RCC 7860 (cell line): Measurements from ENCODE around the gene TMEM232.

ENCODE experiments used
- DNase-seq: peaks from one replicate; pipeline ENCODE4 v3.0.0-alpha.2; 2015; ENCODE audit warnings: low spot score
- FAIRE-seq: peaks from 2 replicates; lab custom pipeline; 2012; peaks lifted over from hg19 to GRCh38; lab: Jason Lieb, UNC

TMEM232 gene

GRCh38 chr5:110439296-110439695 lies 287.2 kb downstream of the TMEM232 start:
- DNase-seq: no peak
- FAIRE-seq: no peak

GRCh38 chr5:110435207-110435606 lies 291.3 kb downstream of the TMEM232 start:
- FAIRE-seq (peak; percentile 11), DNase-seq (no peak)

DNA sequence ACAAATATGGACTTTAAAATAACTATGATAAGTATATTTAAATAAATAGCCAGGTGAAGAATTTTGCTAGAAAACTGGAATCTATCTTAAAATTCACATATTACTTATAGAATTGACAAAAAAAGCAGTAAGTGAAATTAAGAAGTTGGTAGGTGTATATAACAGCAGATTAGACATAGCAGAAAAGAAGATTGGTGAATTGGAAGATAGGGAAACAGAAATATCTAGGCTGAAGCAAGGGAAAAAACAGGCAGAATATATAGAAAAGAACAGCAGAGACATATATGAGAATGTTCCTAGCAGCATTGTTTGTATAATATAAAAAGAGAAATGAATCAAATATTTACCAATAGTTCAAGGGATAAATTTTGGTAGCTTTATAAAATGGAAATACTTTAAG lies 294.9 kb downstream of the TMEM232 start:
- FAIRE-seq (no peak), DNase-seq (no peak)

GRCh38 chr5:110414360-110414759 lies 312.1 kb downstream of the TMEM232 start:
- DNase-seq: no peak
- FAIRE-seq: no peak

DNA sequence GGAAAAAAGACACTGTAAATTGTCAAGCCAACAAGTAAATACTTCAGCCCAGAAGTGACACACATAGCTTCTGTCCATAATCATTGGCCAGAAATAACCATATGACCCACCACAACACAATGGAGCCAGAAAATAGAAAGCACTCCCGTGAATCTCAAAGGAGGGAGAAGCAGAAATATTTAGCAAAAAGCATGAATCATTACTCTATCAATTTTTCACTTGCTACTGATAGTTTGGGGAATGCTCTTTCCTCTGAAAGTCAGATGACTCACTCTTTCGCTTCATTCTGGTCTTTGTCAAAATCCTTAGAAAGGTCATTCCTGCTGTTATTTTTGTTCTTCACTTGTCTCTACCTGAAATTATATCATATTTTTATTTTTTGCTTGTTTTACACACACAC lies 312.6 kb downstream of the TMEM232 start:
- no peak for DNase-seq
- FAIRE-seq: no peak

DNA sequence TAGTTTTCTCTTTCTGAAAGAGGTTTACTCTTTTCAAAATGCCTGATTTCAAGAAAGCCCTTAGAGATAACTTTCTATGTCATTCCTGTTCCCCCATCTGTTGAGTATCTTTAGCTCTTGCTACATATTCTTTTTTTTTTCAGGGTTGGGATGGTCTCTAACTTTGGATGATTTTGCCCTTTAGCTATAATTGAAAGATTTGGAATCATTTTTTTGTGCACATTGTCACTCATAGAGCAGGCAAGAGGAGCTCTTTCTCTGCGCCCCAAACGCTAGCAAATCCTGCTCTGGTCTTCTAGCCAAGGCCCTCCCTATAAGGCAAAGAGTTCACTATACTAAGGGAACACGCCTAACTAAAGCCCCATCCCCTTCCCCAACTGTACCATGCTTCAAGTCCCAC lies 316.9 kb downstream of the TMEM232 start:
- no peak for FAIRE-seq
- DNase-seq: no peak

- FAIRE-seq (no peak), DNase-seq (no peak)
Observed at GRCh38 chr5:110402562-110402961, 323.9 kb downstream of the TMEM232 start.

DNA sequence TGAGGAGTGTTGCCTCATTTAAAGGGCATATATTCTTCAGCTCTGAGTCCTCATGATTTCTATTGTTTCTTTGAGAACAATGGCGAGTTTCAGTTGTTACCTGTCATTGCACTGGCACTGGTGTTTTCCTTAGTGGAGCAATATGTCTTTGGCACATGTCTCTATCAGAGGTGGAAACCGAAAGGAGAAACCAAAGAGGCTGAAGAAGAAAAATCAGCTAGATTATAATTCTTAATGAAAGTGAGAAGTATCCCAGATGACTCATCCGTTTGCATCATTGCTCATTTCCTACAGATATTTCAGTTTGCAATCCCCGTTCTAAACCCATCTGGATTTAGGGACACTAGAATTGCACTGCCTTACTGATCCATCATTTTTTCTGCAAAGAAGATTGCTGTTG lies 324.6 kb downstream of the TMEM232 start:
- FAIRE-seq (no peak), DNase-seq (no peak)

GRCh38 chr5:110398951-110399350 lies 327.5 kb downstream of the TMEM232 start:
- FAIRE-seq: no peak

GRCh38 chr5:110397281-110397680 lies 329.2 kb downstream of the TMEM232 start:
- DNase-seq (no peak), FAIRE-seq (no peak)

More at GRCh38 chr5:110398951-110399350, 327.5 kb downstream of the TMEM232 start:
- DNase-seq: no peak

DNA sequence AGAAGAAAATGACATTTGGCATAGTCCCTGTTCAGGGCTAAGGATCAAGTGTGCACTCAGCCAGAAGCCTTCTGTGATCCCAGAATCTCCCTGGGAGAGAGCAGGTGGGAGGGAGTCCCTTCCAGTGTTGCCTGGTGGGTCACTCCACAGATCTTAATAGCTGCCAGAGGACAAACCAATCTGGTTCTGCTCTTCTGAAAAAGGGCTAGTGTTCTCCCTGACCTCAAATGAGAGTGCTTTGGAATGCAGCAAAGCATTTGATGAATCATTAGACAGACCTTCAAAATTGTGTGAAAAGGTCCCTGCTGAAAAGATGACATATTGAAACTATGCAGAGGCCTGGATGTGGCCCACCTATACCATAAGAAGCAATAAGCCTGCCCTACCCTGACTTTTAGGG lies 339.7 kb downstream of the TMEM232 start:
- FAIRE-seq (peak; percentile 56), DNase-seq (peak; percentile 71)

DNA sequence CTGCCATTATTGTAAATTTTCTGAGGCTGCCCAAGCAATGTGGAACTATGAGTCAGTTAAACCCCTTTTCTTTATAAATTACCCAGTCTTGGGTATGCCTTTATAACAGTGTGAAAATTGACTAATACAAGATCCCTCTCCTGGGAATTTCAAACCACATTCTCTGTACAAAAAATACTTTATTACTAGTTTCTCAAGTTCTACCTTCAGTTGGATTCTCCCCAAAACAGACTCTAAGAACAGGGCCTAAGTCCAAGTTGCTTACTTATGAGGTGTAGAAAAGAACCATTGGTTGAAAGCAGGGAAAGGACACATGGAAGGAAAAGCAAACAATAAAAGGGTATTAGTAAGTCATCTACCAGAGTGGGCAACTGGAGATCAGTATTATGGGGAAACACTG lies 343.2 kb downstream of the TMEM232 start:
- DNase-seq (no peak), FAIRE-seq (no peak)

GRCh38 chr5:110377943-110378342 lies 348.5 kb downstream of the TMEM232 start:
- peak; percentile 79 for DNase-seq
- FAIRE-seq: no peak

- FAIRE-seq (no peak), DNase-seq (peak; percentile 20)
Observed at GRCh38 chr5:110377361-110377760, 349.1 kb downstream of the TMEM232 start.

- no peak for FAIRE-seq
- no peak for DNase-seq
Observed at GRCh38 chr5:110376281-110376951, 350.1 kb downstream of the TMEM232 start.

GRCh38 chr5:110371725-110372041 lies 354.8 kb downstream of the TMEM232 start:
- peak; percentile 52 for DNase-seq
- peak; percentile 76 for FAIRE-seq

- peak; percentile 80 for FAIRE-seq
- peak; percentile 60 for DNase-seq
Observed at GRCh38 chr5:110371011-110371724, 355.3 kb downstream of the TMEM232 start.
